ENCODE measurements around the gene CEP72. TPM values are rescaled to one million over a fixed set of nuclear protein-coding genes. Genes with fewer than 3 reads are reported as not detected.
A peak's percentile ranks its signal among the peaks of the same experiment; 100 is the strongest.

CEP72 gene
- total and polyA plus RNA-seq, 10 of the 15 experiments (the other 5 are each of a cell fraction or from before 2014, with no cell fraction given), result 0.35 to 13.5 (median 8.3) TPM

DNA sequence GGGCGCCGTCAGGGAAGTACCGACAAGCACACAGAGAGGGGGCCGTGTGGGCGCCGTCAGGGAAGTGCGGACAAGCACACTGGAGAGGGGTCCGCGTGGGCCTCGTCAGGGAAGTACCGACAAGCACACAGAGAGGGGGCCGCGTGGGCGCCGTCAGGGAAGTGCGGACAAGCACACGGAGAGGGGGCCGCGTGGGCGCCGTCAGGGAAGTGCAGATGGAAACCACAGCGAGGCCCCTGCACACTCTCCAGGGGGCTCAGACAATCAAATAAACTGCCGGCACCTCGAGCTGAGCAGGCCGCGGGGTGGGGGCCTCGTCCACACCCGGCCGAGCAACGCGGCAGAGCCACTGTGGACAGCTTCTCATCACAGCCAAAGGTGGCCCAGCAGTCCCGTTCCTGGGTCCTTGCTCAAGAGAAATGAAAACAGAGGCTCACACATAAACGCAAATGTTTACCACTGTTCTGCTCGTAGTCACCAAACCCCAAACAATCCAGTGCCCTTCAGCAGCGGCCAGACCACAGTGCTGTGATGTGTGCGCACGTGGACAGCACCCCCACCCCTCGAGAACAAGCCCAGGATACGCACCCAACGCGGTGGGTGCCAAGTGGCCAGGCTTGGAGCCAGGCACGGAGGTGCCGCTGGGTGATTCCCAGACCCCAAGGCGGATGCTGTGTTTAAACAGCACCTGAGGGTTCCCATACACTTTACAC, 56.3 kb downstream of the CEP72 start:
- no peak for DNase-seq (ENCODE audit: low read depth, low spot score)
- H3K4me3 ChIP-seq, result no peak overlapping the region
- ChIA-PET RAD21 (ENCODE audit: unreplicated experiment) (no interaction called here), SMC1A (ENCODE audit: uncharacterized antibody, unreplicated experiment) (no interaction called here), CTCF (interaction anchor here (1.2 to 1.7 kb wide), 2 partner anchors 232 to 237 kb away, joined by 3 to 6 read pairs; no protein-coding TSS in a partner anchor), POLR2A (no interaction called here)
- H3K79me2 ChIP-seq (ENCODE audit: control insufficient read depth, insufficient read depth, low read length), result no peaks in the 10 kb centered on the region
- H3K36me3 ChIP-seq (ENCODE audit: control insufficient read depth in 2 of 2, insufficient read depth in 2 of 2, low read length in 1 of 2), result peaks cover 0 to 6% of the 10 kb centered on the region in 2 experiments; a peak in 2 of 4 replicates
- H3K27ac ChIP-seq (ENCODE audit: control insufficient read depth, insufficient read depth), result no peak overlapping the region
- in situ Hi-C loops (cut with MboI), result no loop called here
- no peak for FAIRE-seq
- WGBS (ENCODE audit: insufficient coverage, insufficient replicate concordance, low lambda C conversion rate, missing lambda C conversion rate), result 83% methylated on average over 30 of the region's 44 CpGs
- H2AFZ ChIP-seq (ENCODE audit: control insufficient read depth, low read depth, low read length), result no peak overlapping the region
- intact Hi-C loops (cut with micrococcal nuclease; ENCODE audit: unreplicated experiment), result no loop called here
- no peaks in the 10 kb centered on the region for H3K9me3 ChIP-seq (replicated peaks; ENCODE audit: control insufficient read depth, insufficient read depth, low read length)
- no peak overlapping the region for H3K9ac ChIP-seq (ENCODE audit: control insufficient read depth, insufficient read depth, low read length)
- H3K4me1 ChIP-seq (ENCODE audit: control insufficient read depth, insufficient read depth, low read length), result no peaks in the 10 kb centered on the region
- BruUV-seq (replicated peaks), result no TSS peak
- H3K27me3 ChIP-seq (replicated peaks in 1 of 2; ENCODE audit: control insufficient read depth in 2 of 2, insufficient read depth in 2 of 2, low read length in 1 of 2), result no peaks in the 10 kb centered on the region
- no peak overlapping the region for H3K4me2 ChIP-seq (ENCODE audit: control insufficient read depth, insufficient read depth)
- no peaks in the 10 kb centered on the region for H4K20me1 ChIP-seq (ENCODE audit: control insufficient read depth, insufficient read depth)
- TF ChIP-seq, protein P1, sequence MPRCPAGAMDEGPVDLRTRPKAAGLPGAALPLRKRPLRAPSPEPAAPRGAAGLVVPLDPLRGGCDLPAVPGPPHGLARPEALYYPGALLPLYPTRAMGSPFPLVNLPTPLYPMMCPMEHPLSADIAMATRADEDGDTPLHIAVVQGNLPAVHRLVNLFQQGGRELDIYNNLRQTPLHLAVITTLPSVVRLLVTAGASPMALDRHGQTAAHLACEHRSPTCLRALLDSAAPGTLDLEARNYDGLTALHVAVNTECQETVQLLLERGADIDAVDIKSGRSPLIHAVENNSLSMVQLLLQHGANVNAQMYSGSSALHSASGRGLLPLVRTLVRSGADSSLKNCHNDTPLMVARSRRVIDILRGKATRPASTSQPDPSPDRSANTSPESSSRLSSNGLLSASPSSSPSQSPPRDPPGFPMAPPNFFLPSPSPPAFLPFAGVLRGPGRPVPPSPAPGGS (IDR thresholded peaks at IDR 0.05; ENCODE audit: borderline replicate concordance, insufficient read depth, low read depth, low read length, poor library complexity, severe bottlenecking), result peak; percentile 23
- TF ChIP-seq RB1 (IDR thresholded peaks at IDR 0.05; ENCODE audit: borderline replicate concordance), result no peak
- no peak for ATAC-seq

DNA sequence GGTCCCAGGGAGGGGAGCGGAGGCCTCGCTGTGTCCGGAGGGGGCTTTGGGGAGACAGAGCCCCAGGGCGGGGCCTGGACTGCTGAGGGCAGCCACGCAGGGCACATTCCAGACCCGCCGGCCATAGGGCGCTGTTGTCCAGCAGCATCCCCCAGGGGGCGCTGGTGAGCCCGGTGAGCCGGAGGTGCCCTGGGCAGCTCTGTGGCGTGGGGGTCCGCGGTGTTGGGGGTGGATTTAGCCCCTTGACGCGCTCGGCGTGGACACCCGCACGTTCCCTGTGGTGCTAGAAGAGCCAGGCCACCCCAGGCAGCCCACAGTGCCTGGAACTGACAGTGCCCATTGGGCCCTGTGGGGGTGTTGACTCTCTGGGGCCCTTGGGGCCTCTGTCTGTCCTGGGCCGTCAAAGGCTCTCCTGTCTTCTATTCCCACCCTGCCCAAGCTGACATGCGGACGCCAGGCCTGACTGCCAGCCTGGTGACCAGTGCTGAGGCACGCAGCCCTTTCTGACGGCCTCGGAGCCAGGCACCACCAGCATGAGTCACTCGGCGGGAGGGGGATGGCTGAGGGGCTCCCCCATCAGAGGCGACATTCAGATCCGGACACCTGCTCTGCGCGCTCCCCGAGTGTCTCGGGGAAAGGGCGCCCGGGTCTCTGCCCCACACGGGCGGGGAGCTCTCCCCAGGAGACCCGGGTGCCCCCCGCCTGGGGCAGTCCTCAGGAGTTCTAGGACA, 57.1 kb downstream of the CEP72 start:
- POLR2A ChIA-PET, result no interaction called here
- SMC1A ChIA-PET (ENCODE audit: uncharacterized antibody, unreplicated experiment), result no interaction called here
- H3K36me3 ChIP-seq (ENCODE audit: control insufficient read depth in 2 of 2, insufficient read depth in 2 of 2, low read length in 1 of 2), result peaks cover 0 to 6% of the 10 kb centered on the region in 2 experiments; a peak in 2 of 4 replicates
- H3K4me2 ChIP-seq (ENCODE audit: control insufficient read depth, insufficient read depth), result no peak overlapping the region
- no peak for FAIRE-seq
- no peaks in the 10 kb centered on the region for H4K20me1 ChIP-seq (ENCODE audit: control insufficient read depth, insufficient read depth)
- CTCF ChIA-PET, result interaction anchor here (0.6 to 1.7 kb wide), 3 partner anchors 232 to 384 kb away, joined by 3 to 6 read pairs (median 4); no protein-coding TSS in a partner anchor
- no peaks in the 10 kb centered on the region for H3K4me1 ChIP-seq (ENCODE audit: control insufficient read depth, insufficient read depth, low read length)
- H3K27me3 ChIP-seq (replicated peaks in 1 of 2; ENCODE audit: control insufficient read depth in 2 of 2, insufficient read depth in 2 of 2, low read length in 1 of 2), result no peaks in the 10 kb centered on the region
- no peaks in the 10 kb centered on the region for H3K9me3 ChIP-seq (replicated peaks; ENCODE audit: control insufficient read depth, insufficient read depth, low read length)
- intact Hi-C loops (cut with micrococcal nuclease; ENCODE audit: unreplicated experiment), result no loop called here
- in situ Hi-C loops (cut with MboI), result no loop called here
- no peak overlapping the region for H3K27ac ChIP-seq (ENCODE audit: control insufficient read depth, insufficient read depth)
- no peak for DNase-seq (ENCODE audit: low read depth, low spot score)
- H3K79me2 ChIP-seq (ENCODE audit: control insufficient read depth, insufficient read depth, low read length), result no peaks in the 10 kb centered on the region
- ATAC-seq, result peak; percentile 73
- H3K9ac ChIP-seq (ENCODE audit: control insufficient read depth, insufficient read depth, low read length), result no peak overlapping the region
- H3K4me3 ChIP-seq, result no peak overlapping the region
- no peak overlapping the region for H2AFZ ChIP-seq (ENCODE audit: control insufficient read depth, low read depth, low read length)
- RAD21 ChIA-PET (ENCODE audit: unreplicated experiment), result interaction anchor here (1.4 kb wide), 1 partner anchor 231 kb away, joined by 3 read pairs; no protein-coding TSS in a partner anchor
- BruUV-seq (replicated peaks), result no TSS peak
- WGBS (ENCODE audit: insufficient coverage, insufficient replicate concordance, low lambda C conversion rate, missing lambda C conversion rate), result 58% methylated on average over 39 of the region's 40 CpGs
- TF ChIP-seq, protein P2, sequence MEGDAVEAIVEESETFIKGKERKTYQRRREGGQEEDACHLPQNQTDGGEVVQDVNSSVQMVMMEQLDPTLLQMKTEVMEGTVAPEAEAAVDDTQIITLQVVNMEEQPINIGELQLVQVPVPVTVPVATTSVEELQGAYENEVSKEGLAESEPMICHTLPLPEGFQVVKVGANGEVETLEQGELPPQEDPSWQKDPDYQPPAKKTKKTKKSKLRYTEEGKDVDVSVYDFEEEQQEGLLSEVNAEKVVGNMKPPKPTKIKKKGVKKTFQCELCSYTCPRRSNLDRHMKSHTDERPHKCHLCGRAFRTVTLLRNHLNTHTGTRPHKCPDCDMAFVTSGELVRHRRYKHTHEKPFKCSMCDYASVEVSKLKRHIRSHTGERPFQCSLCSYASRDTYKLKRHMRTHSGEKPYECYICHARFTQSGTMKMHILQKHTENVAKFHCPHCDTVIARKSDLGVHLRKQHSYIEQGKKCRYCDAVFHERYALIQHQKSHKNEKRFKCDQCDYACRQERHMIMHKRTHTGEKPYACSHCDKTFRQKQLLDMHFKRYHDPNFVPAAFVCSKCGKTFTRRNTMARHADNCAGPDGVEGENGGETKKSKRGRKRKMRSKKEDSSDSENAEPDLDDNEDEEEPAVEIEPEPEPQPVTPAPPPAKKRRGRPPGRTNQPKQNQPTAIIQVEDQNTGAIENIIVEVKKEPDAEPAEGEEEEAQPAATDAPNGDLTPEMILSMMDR (IDR thresholded peaks at IDR 0.05 in 2 of 3, conservative IDR thresholded peaks at IDR 0.05 in 1 of 3; ENCODE audit: control insufficient read depth in 2 of 3, extremely low read depth in 1 of 3, insufficient read depth in 1 of 3, low read depth in 3 of 3, low read length in 3 of 3), result peak; percentile 58 to 92 (median 70)
- TF ChIP-seq, protein P3, sequence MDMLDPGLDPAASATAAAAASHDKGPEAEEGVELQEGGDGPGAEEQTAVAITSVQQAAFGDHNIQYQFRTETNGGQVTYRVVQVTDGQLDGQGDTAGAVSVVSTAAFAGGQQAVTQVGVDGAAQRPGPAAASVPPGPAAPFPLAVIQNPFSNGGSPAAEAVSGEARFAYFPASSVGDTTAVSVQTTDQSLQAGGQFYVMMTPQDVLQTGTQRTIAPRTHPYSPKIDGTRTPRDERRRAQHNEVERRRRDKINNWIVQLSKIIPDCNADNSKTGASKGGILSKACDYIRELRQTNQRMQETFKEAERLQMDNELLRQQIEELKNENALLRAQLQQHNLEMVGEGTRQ (IDR thresholded peaks at IDR 0.05; ENCODE audit: borderline replicate concordance, low read depth, low read length), result no peak
- TF ChIP-seq, protein P4, sequence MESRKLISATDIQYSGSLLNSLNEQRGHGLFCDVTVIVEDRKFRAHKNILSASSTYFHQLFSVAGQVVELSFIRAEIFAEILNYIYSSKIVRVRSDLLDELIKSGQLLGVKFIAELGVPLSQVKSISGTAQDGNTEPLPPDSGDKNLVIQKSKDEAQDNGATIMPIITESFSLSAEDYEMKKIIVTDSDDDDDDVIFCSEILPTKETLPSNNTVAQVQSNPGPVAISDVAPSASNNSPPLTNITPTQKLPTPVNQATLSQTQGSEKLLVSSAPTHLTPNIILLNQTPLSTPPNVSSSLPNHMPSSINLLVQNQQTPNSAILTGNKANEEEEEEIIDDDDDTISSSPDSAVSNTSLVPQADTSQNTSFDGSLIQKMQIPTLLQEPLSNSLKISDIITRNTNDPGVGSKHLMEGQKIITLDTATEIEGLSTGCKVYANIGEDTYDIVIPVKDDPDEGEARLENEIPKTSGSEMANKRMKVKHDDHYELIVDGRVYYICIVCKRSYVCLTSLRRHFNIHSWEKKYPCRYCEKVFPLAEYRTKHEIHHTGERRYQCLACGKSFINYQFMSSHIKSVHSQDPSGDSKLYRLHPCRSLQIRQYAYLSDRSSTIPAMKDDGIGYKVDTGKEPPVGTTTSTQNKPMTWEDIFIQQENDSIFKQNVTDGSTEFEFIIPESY (IDR thresholded peaks at IDR 0.05), result peak; percentile 75
- TF ChIP-seq RAD21 (IDR thresholded peaks at IDR 0.05; ENCODE audit: insufficient read depth, low read depth, low read length), result peak; percentile 29; the same call in 1 of the 2 replicates
- 0 out of 2 replicates have a peak, but pooled peaks have one; percentile 33 for TF ChIP-seq YY1 (IDR thresholded peaks at IDR 0.05; ENCODE audit: low read depth, low read length)

Measured in GM12878 (cell line).